Subcutaneous adipose tissue (tissue), 4 donors: Measurements from ENCODE around the gene LTA. TPM values are rescaled to one million over a fixed set of nuclear protein-coding genes. Genes with fewer than 3 reads are reported as not detected.

ENCODE experiments used
- total RNA-seq, 4 donors: library from RNA; depleted of rRNA; stranded (reverse); fragments of >200 nt; gene quantifications; one replicate each; pipeline ENCODE4 v1.1.0, GENCODE V29; 2016
- TF ChIP-seq, protein P1 (sequence below): fragments of 450-650 bp; IDR thresholded peaks from one replicate; pipeline ENCODE4 v1.5.1; 2016; ENCODE audit warnings: low read depth, mild to moderate bottlenecking, control low read depth, antibody characterized with exemption, moderate library complexity

LTA gene
- total RNA-seq, 4 donors from 2014 or later: not detected

DNA sequence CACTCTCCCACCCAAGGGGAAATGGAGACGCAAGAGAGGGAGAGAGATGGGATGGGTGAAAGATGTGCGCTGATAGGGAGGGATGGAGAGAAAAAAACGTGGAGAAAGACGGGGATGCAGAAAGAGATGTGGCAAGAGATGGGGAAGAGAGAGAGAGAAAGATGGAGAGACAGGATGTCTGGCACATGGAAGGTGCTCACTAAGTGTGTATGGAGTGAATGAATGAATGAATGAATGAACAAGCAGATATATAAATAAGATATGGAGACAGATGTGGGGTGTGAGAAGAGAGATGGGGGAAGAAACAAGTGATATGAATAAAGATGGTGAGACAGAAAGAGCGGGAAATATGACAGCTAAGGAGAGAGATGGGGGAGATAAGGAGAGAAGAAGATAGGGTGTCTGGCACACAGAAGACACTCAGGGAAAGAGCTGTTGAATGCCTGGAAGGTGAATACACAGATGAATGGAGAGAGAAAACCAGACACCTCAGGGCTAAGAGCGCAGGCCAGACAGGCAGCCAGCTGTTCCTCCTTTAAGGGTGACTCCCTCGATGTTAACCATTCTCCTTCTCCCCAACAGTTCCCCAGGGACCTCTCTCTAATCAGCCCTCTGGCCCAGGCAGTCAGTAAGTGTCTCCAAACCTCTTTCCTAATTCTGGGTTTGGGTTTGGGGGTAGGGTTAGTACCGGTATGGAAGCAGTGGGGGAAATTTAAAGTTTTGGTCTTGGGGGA lies 4.0 kb downstream of the LTA start:
- TF ChIP-seq, protein P1, sequence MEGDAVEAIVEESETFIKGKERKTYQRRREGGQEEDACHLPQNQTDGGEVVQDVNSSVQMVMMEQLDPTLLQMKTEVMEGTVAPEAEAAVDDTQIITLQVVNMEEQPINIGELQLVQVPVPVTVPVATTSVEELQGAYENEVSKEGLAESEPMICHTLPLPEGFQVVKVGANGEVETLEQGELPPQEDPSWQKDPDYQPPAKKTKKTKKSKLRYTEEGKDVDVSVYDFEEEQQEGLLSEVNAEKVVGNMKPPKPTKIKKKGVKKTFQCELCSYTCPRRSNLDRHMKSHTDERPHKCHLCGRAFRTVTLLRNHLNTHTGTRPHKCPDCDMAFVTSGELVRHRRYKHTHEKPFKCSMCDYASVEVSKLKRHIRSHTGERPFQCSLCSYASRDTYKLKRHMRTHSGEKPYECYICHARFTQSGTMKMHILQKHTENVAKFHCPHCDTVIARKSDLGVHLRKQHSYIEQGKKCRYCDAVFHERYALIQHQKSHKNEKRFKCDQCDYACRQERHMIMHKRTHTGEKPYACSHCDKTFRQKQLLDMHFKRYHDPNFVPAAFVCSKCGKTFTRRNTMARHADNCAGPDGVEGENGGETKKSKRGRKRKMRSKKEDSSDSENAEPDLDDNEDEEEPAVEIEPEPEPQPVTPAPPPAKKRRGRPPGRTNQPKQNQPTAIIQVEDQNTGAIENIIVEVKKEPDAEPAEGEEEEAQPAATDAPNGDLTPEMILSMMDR: no peak

DNA sequence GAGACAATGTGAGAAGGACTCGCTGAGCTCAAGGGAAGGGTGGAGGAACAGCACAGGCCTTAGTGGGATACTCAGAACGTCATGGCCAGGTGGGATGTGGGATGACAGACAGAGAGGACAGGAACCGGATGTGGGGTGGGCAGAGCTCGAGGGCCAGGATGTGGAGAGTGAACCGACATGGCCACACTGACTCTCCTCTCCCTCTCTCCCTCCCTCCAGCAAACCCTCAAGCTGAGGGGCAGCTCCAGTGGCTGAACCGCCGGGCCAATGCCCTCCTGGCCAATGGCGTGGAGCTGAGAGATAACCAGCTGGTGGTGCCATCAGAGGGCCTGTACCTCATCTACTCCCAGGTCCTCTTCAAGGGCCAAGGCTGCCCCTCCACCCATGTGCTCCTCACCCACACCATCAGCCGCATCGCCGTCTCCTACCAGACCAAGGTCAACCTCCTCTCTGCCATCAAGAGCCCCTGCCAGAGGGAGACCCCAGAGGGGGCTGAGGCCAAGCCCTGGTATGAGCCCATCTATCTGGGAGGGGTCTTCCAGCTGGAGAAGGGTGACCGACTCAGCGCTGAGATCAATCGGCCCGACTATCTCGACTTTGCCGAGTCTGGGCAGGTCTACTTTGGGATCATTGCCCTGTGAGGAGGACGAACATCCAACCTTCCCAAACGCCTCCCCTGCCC lies 4.9 kb downstream of the LTA start:
- TF ChIP-seq, protein P1: no peak

DNA sequence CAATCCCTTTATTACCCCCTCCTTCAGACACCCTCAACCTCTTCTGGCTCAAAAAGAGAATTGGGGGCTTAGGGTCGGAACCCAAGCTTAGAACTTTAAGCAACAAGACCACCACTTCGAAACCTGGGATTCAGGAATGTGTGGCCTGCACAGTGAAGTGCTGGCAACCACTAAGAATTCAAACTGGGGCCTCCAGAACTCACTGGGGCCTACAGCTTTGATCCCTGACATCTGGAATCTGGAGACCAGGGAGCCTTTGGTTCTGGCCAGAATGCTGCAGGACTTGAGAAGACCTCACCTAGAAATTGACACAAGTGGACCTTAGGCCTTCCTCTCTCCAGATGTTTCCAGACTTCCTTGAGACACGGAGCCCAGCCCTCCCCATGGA lies 5.5 kb downstream of the LTA start:
- TF ChIP-seq, protein P1: no peak

DNA sequence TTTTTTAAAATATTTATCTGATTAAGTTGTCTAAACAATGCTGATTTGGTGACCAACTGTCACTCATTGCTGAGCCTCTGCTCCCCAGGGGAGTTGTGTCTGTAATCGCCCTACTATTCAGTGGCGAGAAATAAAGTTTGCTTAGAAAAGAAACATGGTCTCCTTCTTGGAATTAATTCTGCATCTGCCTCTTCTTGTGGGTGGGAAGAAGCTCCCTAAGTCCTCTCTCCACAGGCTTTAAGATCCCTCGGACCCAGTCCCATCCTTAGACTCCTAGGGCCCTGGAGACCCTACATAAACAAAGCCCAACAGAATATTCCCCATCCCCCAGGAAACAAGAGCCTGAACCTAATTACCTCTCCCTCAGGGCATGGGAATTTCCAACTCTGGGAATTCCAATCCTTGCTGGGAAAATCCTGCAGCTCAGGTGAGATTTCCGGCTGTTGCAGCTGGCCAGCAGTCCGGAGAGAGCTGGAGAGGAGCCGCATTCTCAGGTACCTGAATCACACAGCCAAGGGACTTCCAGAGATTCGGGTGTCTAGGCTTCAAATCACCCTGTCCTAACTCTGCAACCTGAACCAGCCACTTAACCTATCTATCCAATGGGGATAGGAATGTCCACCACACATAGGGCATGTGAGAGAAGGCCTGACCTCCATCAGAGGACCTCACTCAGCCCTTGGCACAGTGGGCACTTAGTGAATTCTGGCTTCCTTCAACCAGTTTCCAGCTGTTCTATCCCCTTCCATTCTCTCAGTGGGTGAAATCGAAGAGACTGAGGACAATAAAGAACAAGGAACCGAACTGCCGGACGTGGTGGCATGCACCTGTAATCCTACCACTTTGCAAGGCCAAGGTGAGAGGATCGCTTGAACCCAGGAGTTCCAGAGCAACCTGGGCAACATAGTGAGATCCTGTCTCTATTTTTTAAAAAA lies 6.4 kb downstream of the LTA start:
- TF ChIP-seq, protein P1: no peak

DNA sequence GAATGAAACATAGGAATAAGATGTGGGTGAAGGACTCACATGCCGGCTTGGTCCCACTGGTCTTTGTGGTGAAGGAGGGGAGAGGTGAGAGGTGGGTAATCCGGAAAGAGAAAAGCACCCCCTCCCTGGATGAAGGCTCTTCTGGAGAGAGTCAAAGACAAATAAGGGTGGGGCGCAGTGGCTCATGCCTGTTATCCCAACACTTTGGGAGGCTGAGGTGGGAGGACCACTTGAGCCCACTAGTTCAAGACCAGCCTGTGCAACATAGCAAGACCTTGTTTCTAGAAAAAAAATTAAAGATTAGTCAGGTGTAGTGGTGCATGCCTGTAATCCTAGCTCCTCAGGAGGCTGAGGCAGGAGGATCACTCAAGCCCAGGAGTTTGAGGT lies 7.0 kb downstream of the LTA start:
- TF ChIP-seq, protein P1: no peak

DNA sequence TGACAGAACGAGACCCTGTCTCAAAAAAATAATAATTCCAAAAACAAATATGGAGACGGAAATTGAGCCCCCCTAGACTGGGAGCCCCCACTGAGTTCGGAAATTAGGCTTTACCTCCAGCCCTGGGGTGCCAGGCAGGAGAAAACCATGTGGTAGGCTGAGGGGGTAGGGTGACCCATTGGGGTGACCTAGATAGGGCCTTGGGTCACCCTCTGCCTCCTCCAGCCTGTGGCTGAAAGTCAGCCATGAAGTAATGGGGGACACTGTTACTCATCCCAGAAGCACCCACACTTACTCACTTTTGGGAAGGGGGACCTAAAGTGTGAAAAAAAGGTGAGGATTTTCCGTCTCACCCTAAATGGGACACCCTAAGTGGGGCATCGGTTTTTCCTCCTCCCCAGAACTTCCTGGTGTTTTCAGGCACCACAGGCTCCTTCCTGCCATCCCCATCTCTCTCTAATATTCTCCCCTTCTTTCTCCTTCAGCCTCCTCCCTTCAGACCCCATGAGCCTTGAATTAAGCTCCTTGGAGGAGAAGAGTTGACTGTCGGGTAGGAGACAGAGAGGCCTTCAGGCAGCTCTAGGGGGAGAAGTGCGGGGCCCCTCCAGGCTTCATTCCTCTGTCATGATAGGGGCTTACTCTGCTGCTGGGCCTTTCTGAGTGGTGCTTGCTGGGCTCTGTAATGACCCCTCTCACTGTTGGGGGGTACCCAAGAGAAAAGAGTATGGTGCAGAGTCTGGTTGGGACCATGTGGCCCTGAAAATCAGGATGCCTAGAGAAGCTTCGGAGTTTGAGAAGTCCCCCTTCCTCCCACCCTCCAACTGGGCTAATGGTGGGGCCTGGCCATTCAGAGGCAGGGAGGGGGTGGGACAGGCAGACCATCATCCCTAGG lies 7.7 kb downstream of the LTA start:
- TF ChIP-seq, protein P1: no peak
